Psoas muscle (tissue), 8 donors: ENCODE measurements around the gene TASP1. TPM values are rescaled to one million over a fixed set of nuclear protein-coding genes. Genes with fewer than 3 reads are reported as not detected.

Experiments used
- ATAC-seq, 4 donors: fragments of 200-7000 bp; cut with Tn5 transposase; one replicate each; pipeline ENCODE4 v1.9.1; 2020; ENCODE audit warnings: moderate library complexity in 3 of 4, mild to moderate bottlenecking in 2 of 4
- DNase-seq, 2 donors: peaks; one replicate each; pipeline ENCODE4 v3.0.0-alpha.2; 2020
- H3K27ac ChIP-seq: fragments of 200-600 bp; one replicate; pipeline ENCODE4 v1.8.0; 2022
- H3K27me3 ChIP-seq, 3 donors: fragments of 200-600 bp in 1 of 3; one replicate each; pipeline versions ENCODE4 v1.6.1 to v1.8.0; 2013 to 2022; ENCODE audit warnings: low read length in 2 of 3, mild to moderate bottlenecking in 2 of 3, moderate library complexity in 1 of 3; ENCODE audit not compliant: insufficient read depth in 3 of 3
- H3K36me3 ChIP-seq, 2 donors: fragments of 200-600 bp in 1 of 2; one replicate each; pipeline versions ENCODE4 v1.6.1 to v1.8.0; 2013 to 2022; ENCODE audit warnings: low read depth in 1 of 2, mild to moderate bottlenecking in 1 of 2, moderate library complexity in 1 of 2; ENCODE audit not compliant: insufficient read depth in 1 of 2
- H3K4me1 ChIP-seq: fragments of 200-600 bp; one replicate; pipeline ENCODE4 v1.8.0; 2022
- H3K4me3 ChIP-seq: fragments of 200-600 bp; one replicate; pipeline ENCODE4 v1.8.0; 2022; ENCODE audit warnings: mild to moderate bottlenecking
- H3K9me3 ChIP-seq: fragments of 200-600 bp; one replicate; pipeline ENCODE4 v1.8.0; 2022
- CTCF ChIP-seq: fragments of 200-600 bp; IDR thresholded peaks from one replicate; pipeline ENCODE4 v1.8.0; 2022; ENCODE audit warnings: antibody characterized with exemption
- WGBS, 3 donors: extraction: QIAGEN DNeasy Blood & Tissue Kit; methylation state at CpG; one replicate each; pipeline versions ENCODE4 v1.1.6 to v1.1.7; 2013; 5-methylcytosine and 5-hydroxymethylcytosine counted together
- intact Hi-C, 2 donors: fragments of 100-400 bp; cut with DNase I; formaldehyde crosslinking; loops; one replicate each; pipeline versions ENCODE4 v1.11.0 to v1.14.2; 2022
- polyA plus RNA-seq, 3 donors: library from polyadenylated mRNA; stranded (reverse); fragments of 200-250 nt; gene quantifications; one replicate each; pipeline ENCODE4 v1.2.3, GENCODE V29; 2013
- total RNA-seq, 4 donors: library from RNA; stranded (reverse); fragmentation: NEBNext Ultra II Directional in 2 of 4; extraction: Animal tissue kit (Norgen Biotek cat#: 25700) in 2 of 4; gene quantifications; one replicate each; pipeline versions ENCODE4 v1.2.1 to v1.2.4, GENCODE V29; 2021 to 2023
- donor health status: healthy with polysubstance abuse.
- donor health status: DM: no; HTN: no; CAD: no; lungs with moderate emphysema.
- donor health status: Bipolar disorder and iron deficiency.
- donor health status: healthy.
- donor health status: DM: yes; HTN: yes; CAD: no.
- donor health status: DM: no; HTN: no; CAD: no.
- donor health status: DM: no; HTN: no; CAD: no.
- donor health status: DM: yes; HTN: yes; CAD: no.

TASP1 gene
- total and polyA plus RNA-seq, 7 donors = 1.8 to 4.8 (median 3.2) TPM

GRCh38 chr20:13478366-13478765 lies 160.4 kb downstream of the TASP1 start:
- H3K4me1 ChIP-seq = no peaks in the 10 kb centered on the region
- H3K36me3 ChIP-seq = peaks cover 0 to 28% of the 10 kb centered on the region in 2 donors
- H3K4me3 ChIP-seq = no peak overlapping the region
- H3K27ac ChIP-seq = no peak overlapping the region
- no peaks in the 10 kb centered on the region for H3K9me3 ChIP-seq
- intact Hi-C loops = no loop called here
- 75 to 100% (median 98%) methylated on average over 2 of the region's 2 CpGs for WGBS, 3 donors
- no peak for DNase-seq
- ATAC-seq = no peak
- no peak for TF ChIP-seq CTCF
- no peaks in the 10 kb centered on the region for H3K27me3 ChIP-seq

- Histone ChIP-seq H3K4me3 (no peak overlapping the region), H3K36me3 (no peaks in the 10 kb centered on the region), H3K4me1 (no peaks in the 10 kb centered on the region), H3K9me3 (no peaks in the 10 kb centered on the region), H3K27ac (no peak overlapping the region), H3K27me3 (no peaks in the 10 kb centered on the region)
- no peak for DNase-seq
- intact Hi-C loops = no loop called here
- 90 to 96% (median 95%) methylated on average over 1 of the region's 1 CpG for WGBS, 3 donors
- ATAC-seq = no peak
- no peak for TF ChIP-seq CTCF
These were observed 164.3 kb downstream of the TASP1 start for GRCh38 chr20:13474467-13474866.

GRCh38 chr20:13469262-13469661 lies 169.5 kb downstream of the TASP1 start:
- no peak overlapping the region for H3K27ac ChIP-seq
- no peaks in the 10 kb centered on the region for H3K9me3 ChIP-seq
- H3K36me3 ChIP-seq = no peaks in the 10 kb centered on the region
- no peaks in the 10 kb centered on the region for H3K4me1 ChIP-seq
- no peak for ATAC-seq
- no peak for DNase-seq
- TF ChIP-seq CTCF = no peak
- intact Hi-C loops = no loop called here
- H3K27me3 ChIP-seq = no peaks in the 10 kb centered on the region
- H3K4me3 ChIP-seq = no peak overlapping the region

- TF ChIP-seq CTCF = no peak
- DNase-seq (no peak), ATAC-seq (no peak)
- no peaks in the 10 kb centered on the region for H3K9me3 ChIP-seq
- no peaks in the 10 kb centered on the region for H3K4me1 ChIP-seq
- H3K27ac ChIP-seq = no peak overlapping the region
- H3K27me3 ChIP-seq = no peaks in the 10 kb centered on the region
- no peak overlapping the region for H3K4me3 ChIP-seq
- intact Hi-C loops = no loop called here
- no peaks in the 10 kb centered on the region for H3K36me3 ChIP-seq
These were observed 170.6 kb downstream of the TASP1 start for GRCh38 chr20:13468166-13468565.

GRCh38 chr20:13464702-13465101 lies 174.0 kb downstream of the TASP1 start:
- ATAC-seq (no peak), DNase-seq (no peak)
- no peaks in the 10 kb centered on the region for H3K4me1 ChIP-seq
- 87 to 97% (median 91%) methylated on average over 3 of the region's 3 CpGs for WGBS, 3 donors
- TF ChIP-seq CTCF = no peak
- no peaks in the 10 kb centered on the region for H3K9me3 ChIP-seq
- no peaks in the 10 kb centered on the region for H3K36me3 ChIP-seq
- intact Hi-C loops = loop anchor here in 1 of 2 donors (5.0 kb wide), 1 partner anchor 308 kb away; no protein-coding TSS in a partner anchor
- no peak overlapping the region for H3K4me3 ChIP-seq
- H3K27me3 ChIP-seq = no peaks in the 10 kb centered on the region
- H3K27ac ChIP-seq = no peak overlapping the region
